ENCODE results near the gene ARHGEF6.
A peak's percentile ranks its signal among the peaks of the same experiment; 100 is the strongest.

Gene ARHGEF6

GRCh38 chrX:136635235-136635634, 145.5 kb downstream of the ARHGEF6 start:
- Histone ChIP-seq H3K4me3 (ENCODE audit: low read depth, low read length) (no peak overlapping the region), H3K27ac (ENCODE audit: extremely low read depth, low read depth, low read length) (no peak overlapping the region), H3K4me1 (ENCODE audit: control insufficient read depth, insufficient read depth, low read length) (no peaks in the 10 kb centered on the region), H3K9me3 (ENCODE audit: control insufficient read depth, insufficient read depth, low read depth, low read length) (no peaks in the 10 kb centered on the region), H3K36me3 (ENCODE audit: control insufficient read depth in 2 of 2, insufficient read depth in 1 of 2, low read length in 2 of 2) (no peaks in the 10 kb centered on the region)
- ChIA-PET CTCF (interaction anchor here (0.7 to 1.0 kb wide), 2 partner anchors 55 to 71 kb away, joined by 3 read pairs; no protein-coding TSS in a partner anchor), POLR2A (no interaction called here)
- TF ChIP-seq ELK4 (IDR thresholded peaks at IDR 0.05; ENCODE audit: borderline replicate concordance, low read depth, low read length) = 0 out of 2 replicates have a peak, but pooled peaks have one; percentile 21
- TF ChIP-seq ZNF561 (tag by site-specific recombination; IDR thresholded peaks at IDR 0.05; ENCODE audit: borderline replicate concordance) = no peak

GRCh38 chrX:136630881-136631280, 149.9 kb downstream of the ARHGEF6 start:
- CTCF ChIA-PET = interaction anchor here (0.6 kb wide), 1 partner anchor 1084 kb away, joined by 4 read pairs; no protein-coding TSS in a partner anchor
- H3K4me1 ChIP-seq (ENCODE audit: control insufficient read depth, insufficient read depth, low read length) = no peaks in the 10 kb centered on the region

More at GRCh38 chrX:136630881-136631280, 149.9 kb downstream of the ARHGEF6 start:
- TF ChIP-seq ZBTB7A (tag by site-specific recombination; IDR thresholded peaks at IDR 0.05; ENCODE audit: low read depth) = no peak
- TF ChIP-seq ZNF280C (tag by site-specific recombination; IDR thresholded peaks at IDR 0.05) = no peak
- TF ChIP-seq ZNF571 (tag by site-specific recombination; IDR thresholded peaks at IDR 0.05) = no peak
- TF ChIP-seq KLF1 (tag by site-specific recombination; IDR thresholded peaks at IDR 0.05) = no peak
- TF ChIP-seq ZSCAN4 (tag by site-specific recombination; IDR thresholded peaks at IDR 0.05) = no peak
- TF ChIP-seq KLF9 (tag by site-specific recombination; IDR thresholded peaks at IDR 0.05; ENCODE audit: low read depth) = no peak
- no peak for TF ChIP-seq SCRT1 (tag by site-specific recombination; IDR thresholded peaks at IDR 0.05; ENCODE audit: borderline replicate concordance)
- TF ChIP-seq ZNF140 (tag by site-specific recombination; IDR thresholded peaks at IDR 0.05) = no peak
- TF ChIP-seq ZNF670 (tag by site-specific recombination; IDR thresholded peaks at IDR 0.05; ENCODE audit: low read depth) = no peak
- TF ChIP-seq MZF1 (tag by site-specific recombination; IDR thresholded peaks at IDR 0.05; ENCODE audit: borderline replicate concordance) = no peak
- TF ChIP-seq ZFP3 (tag by site-specific recombination; IDR thresholded peaks at IDR 0.05; ENCODE audit: low read depth) = no peak
- no peak for TF ChIP-seq ZNF645 (tag by site-specific recombination; IDR thresholded peaks at IDR 0.05)
- no peak for TF ChIP-seq ZNF184 (tag by site-specific recombination; IDR thresholded peaks at IDR 0.05)
- no peak for TF ChIP-seq BCL6B (tag by site-specific recombination; IDR thresholded peaks at IDR 0.05)
- TF ChIP-seq ZBTB20 (tag by site-specific recombination; IDR thresholded peaks at IDR 0.05) = no peak
- no peak for TF ChIP-seq GFI1B (tag by site-specific recombination; IDR thresholded peaks at IDR 0.05)
- TF ChIP-seq ZNF529 (tag by site-specific recombination; IDR thresholded peaks at IDR 0.05; ENCODE audit: insufficient replicate concordance) = no peak
- TF ChIP-seq ZNF18 (tag by site-specific recombination; IDR thresholded peaks at IDR 0.05) = no peak
- no peak for TF ChIP-seq ZNF23 (tag by site-specific recombination; IDR thresholded peaks at IDR 0.05; ENCODE audit: borderline replicate concordance)
- H3K27ac ChIP-seq (ENCODE audit: extremely low read depth, low read depth, low read length) = no peak overlapping the region
- no peaks in the 10 kb centered on the region for H3K9me3 ChIP-seq (ENCODE audit: control insufficient read depth, insufficient read depth, low read depth, low read length)
- H3K36me3 ChIP-seq (ENCODE audit: control insufficient read depth in 2 of 2, insufficient read depth in 1 of 2, low read length in 2 of 2) = no peaks in the 10 kb centered on the region
- no peak overlapping the region for H3K4me3 ChIP-seq (ENCODE audit: low read depth, low read length)
- POLR2A ChIA-PET = no interaction called here

Data from HEK293 (cell line).